Liver (tissue), 9 donors: ENCODE measurements around the gene GTSE1. TPM values are rescaled to one million over a fixed set of nuclear protein-coding genes. Genes with fewer than 3 reads are reported as not detected.

Experiments
- DNase-seq: peaks from one replicate; pipeline ENCODE4 v3.0.0-alpha.2; 2017; ENCODE audit warnings: low spot score
- H3K27ac ChIP-seq, 2 donors: one replicate each; pipeline ENCODE4 v1.7.0; 2013; ENCODE audit warnings: inconsistent platforms in 2 of 2, low read length in 2 of 2, control low read depth in 1 of 2, low read depth in 1 of 2, mild to moderate bottlenecking in 1 of 2
- H3K27me3 ChIP-seq, 4 donors: one replicate each; pipeline versions ENCODE4 v1.6.1 to v1.7.0; 2013; ENCODE audit warnings: low read length in 3 of 4, inconsistent platforms in 1 of 4, mild to moderate bottlenecking in 1 of 4, moderate library complexity in 1 of 4; ENCODE audit not compliant: control insufficient read depth in 4 of 4, insufficient read depth in 4 of 4
- H3K36me3 ChIP-seq, 4 donors: one replicate each; pipeline versions ENCODE4 v1.6.1 to v1.7.0; 2013; ENCODE audit warnings: low read length in 3 of 4, mild to moderate bottlenecking in 3 of 4, low read depth in 1 of 4, moderate library complexity in 1 of 4; ENCODE audit not compliant: control insufficient read depth in 4 of 4, insufficient read depth in 3 of 4
- H3K4me1 ChIP-seq, 4 donors: one replicate each; pipeline versions ENCODE4 v1.6.1 to v1.7.0; 2013; ENCODE audit warnings: low read length in 3 of 4, mild to moderate bottlenecking in 3 of 4, moderate library complexity in 1 of 4; ENCODE audit not compliant: control insufficient read depth in 4 of 4, insufficient read depth in 4 of 4
- H3K4me3 ChIP-seq, 3 donors: one replicate each; pipeline versions ENCODE4 v1.6.1 to v1.7.0; 2013; ENCODE audit warnings: low read length in 3 of 3, control low read depth in 1 of 3, low read depth in 1 of 3, mild to moderate bottlenecking in 1 of 3
- H3K9ac ChIP-seq, 2 donors: one replicate each; pipeline ENCODE4 v1.7.0; 2013; ENCODE audit warnings: low read length in 2 of 2, mild to moderate bottlenecking in 2 of 2, moderate library complexity in 2 of 2, control low read depth in 1 of 2, low read depth in 1 of 2
- H3K9me3 ChIP-seq, 4 donors: one replicate each; pipeline versions ENCODE4 v1.6.1 to v1.7.0; 2013; ENCODE audit warnings: low read length in 3 of 4; ENCODE audit not compliant: control insufficient read depth in 4 of 4
- ATF3 ChIP-seq: IDR thresholded peaks from 2 replicates; pipeline ENCODE4 v1.6.1; 2016; ENCODE audit warnings: antibody characterized with exemption
- CTCF ChIP-seq: fragments of 150-350 bp; IDR thresholded peaks from 2 replicates; pipeline ENCODE4 v1.5.1; 2017; ENCODE audit warnings: improper control_type of control experiment, low read depth, low read length; ENCODE audit not compliant: missing input control
- EGR1 ChIP-seq, 2 donors: IDR thresholded peaks; 2 replicates each; pipeline ENCODE4 v1.6.1; 2016 to 2018; ENCODE audit warnings: antibody characterized with exemption in 2 of 2, low read depth in 2 of 2
- GABPA ChIP-seq, 2 donors: IDR thresholded peaks in 1 of 2; conservative IDR thresholded peaks in 1 of 2; 2 replicates each; pipeline ENCODE4 v1.6.1; 2016; ENCODE audit warnings: antibody characterized with exemption in 2 of 2, mild to moderate bottlenecking in 1 of 2, moderate library complexity in 1 of 2
- HNF4A ChIP-seq, 2 donors: conservative IDR thresholded peaks; 2 replicates each; pipeline ENCODE4 v1.6.1; 2016; ENCODE audit warnings: antibody characterized with exemption in 2 of 2, mild to moderate bottlenecking in 2 of 2
- HNF4G ChIP-seq: IDR thresholded peaks from 2 replicates; pipeline ENCODE4 v1.6.1; 2016; ENCODE audit warnings: antibody characterized with exemption
- JUND ChIP-seq, 2 donors: IDR thresholded peaks; 2 replicates each; pipeline ENCODE4 v1.6.1; 2016; ENCODE audit warnings: antibody characterized with exemption in 2 of 2
- MAX ChIP-seq: IDR thresholded peaks from 2 replicates; pipeline ENCODE4 v1.6.1; 2016; ENCODE audit warnings: antibody characterized with exemption
- NR2F2 ChIP-seq: IDR thresholded peaks from 2 replicates; pipeline ENCODE4 v1.6.1; 2016; ENCODE audit warnings: antibody characterized with exemption
- RAD21 ChIP-seq, 2 donors: IDR thresholded peaks; 2 replicates each; pipeline ENCODE4 v1.6.1; 2016; ENCODE audit warnings: antibody characterized with exemption in 2 of 2, mild to moderate bottlenecking in 2 of 2
- REST ChIP-seq: IDR thresholded peaks from 2 replicates; pipeline ENCODE4 v1.6.1; 2016; ENCODE audit warnings: antibody characterized with exemption, mild to moderate bottlenecking
- RXRA ChIP-seq, 2 donors: IDR thresholded peaks; 2 replicates each; pipeline ENCODE4 v1.6.1; 2017 to 2018; ENCODE audit warnings: antibody characterized with exemption in 2 of 2, mild to moderate bottlenecking in 1 of 2
- SP1 ChIP-seq: IDR thresholded peaks from 2 replicates; pipeline ENCODE4 v1.6.1; 2018; ENCODE audit warnings: antibody characterized with exemption, mild to moderate bottlenecking
- YY1 ChIP-seq: IDR thresholded peaks from 2 replicates; pipeline ENCODE4 v1.6.1; 2016; ENCODE audit warnings: antibody characterized with exemption, mild to moderate bottlenecking
- ZBTB33 ChIP-seq: IDR thresholded peaks from 2 replicates; pipeline ENCODE4 v1.6.1; 2016; ENCODE audit warnings: antibody characterized with exemption
- WGBS: extraction: QIAGEN DNeasy Blood & Tissue Kit; methylation state at CpG from one replicate; pipeline ENCODE4 v1.1.7; 2013; 5-methylcytosine and 5-hydroxymethylcytosine counted together
- polyA plus RNA-seq, 2 donors: library from polyadenylated mRNA; stranded (reverse) in 1 of 2; unstranded in 1 of 2; fragments of 200-250 nt in 1 of 2; fragments of >200 nt in 1 of 2; fragmentation: Nextera tagmentation in 1 of 2; extraction: Ambion mirVana in 1 of 2; gene quantifications; one replicate each; pipeline versions ENCODE4 v1.2.1 to v1.2.3, GENCODE V29; 2013 to 2015
- total RNA-seq, 2 donors: library from RNA; depleted of rRNA; stranded (reverse); fragments of >200 nt; gene quantifications; one replicate each; pipeline ENCODE4 v1.2.3, GENCODE V29; 2014
- donor health status: healthy.
- donor health status: healthy.
- donor health status: healthy.
- donor health status: healthy.
- donor health status: healthy.

GTSE1 gene
- total RNA-seq: 10 to 100 TPM in 1 of 2 donors, under 1 TPM in 1; 0.17 to 13.9 TPM
- polyA plus RNA-seq: 1 to 10 TPM in 1 of 2 donors, under 1 TPM in 1; 0.38 to 1.3 TPM

GRCh38 chr22:46296257-46297150 is at the start of gene GTSE1:
Gene GTSE1 (plus strand): TSS chr22:46296870. CDS start chr22:46297401, 531 bp downstream.
- no peak for TF ChIP-seq CTCF
- no peak for TF ChIP-seq JUND (IDR thresholded peaks at IDR 0.05)
- no peak for TF ChIP-seq ATF3
- TF ChIP-seq REST: no peak
- TF ChIP-seq RXRA (IDR thresholded peaks at IDR 0.05): no peak
- peak; percentile 32 for TF ChIP-seq SP1
- peak; percentile 53 for TF ChIP-seq MAX
- TF ChIP-seq HNF4G: no peak
- no peak for TF ChIP-seq ZBTB33
- TF ChIP-seq GABPA (IDR thresholded peaks at IDR 0.05 in 1 of 2, conservative IDR thresholded peaks at IDR 0.05 in 1 of 2): peak in 1 of 2 donors; percentile 81
- TF ChIP-seq EGR1 (IDR thresholded peaks at IDR 0.05; ENCODE audit: low read depth in 2 of 2): peak in 1 of 2 donors; percentile 37
- TF ChIP-seq NR2F2: peak; percentile 74
- no peak for TF ChIP-seq HNF4A (conservative IDR thresholded peaks at IDR 0.05)
- TF ChIP-seq YY1: peak; percentile 88
- peak; percentile 67 to 72 for TF ChIP-seq RAD21 (IDR thresholded peaks at IDR 0.05)
- peak within 1 kb of the TSS; percentile 42 to 55 (median 49) for H3K4me3 ChIP-seq
- peaks cover 4 to 21% (median 16%) of the 10 kb centered on the region in 4 donors for H3K36me3 ChIP-seq
- H3K9me3 ChIP-seq: no peaks in the 10 kb centered on the region
- peak within 1 kb of the TSS in 1 of 2 donors; percentile 62 for H3K9ac ChIP-seq
- peak; percentile 94 for DNase-seq
- WGBS: under 1% methylated on average over 76 of the region's 76 CpGs
- peaks cover 7 to 28% (median 16%) of the 10 kb centered on the region in 4 donors for H3K4me1 ChIP-seq
- H3K27me3 ChIP-seq: no peaks in the 10 kb centered on the region
- H3K27ac ChIP-seq: peak within 1 kb of the TSS; percentile 67 to 75
